Forelimb muscle (tissue), 1 donor: ENCODE results near the gene CRKL. TPM values are rescaled to one million over a fixed set of nuclear protein-coding genes. Genes with fewer than 3 reads are reported as not detected.
A peak's percentile ranks its signal among the peaks of the same experiment; 100 is the strongest.
"Not testable (repeated sequence)": the region's sequence is repeated elsewhere in the genome, so short reads cannot be mapped to it uniquely, and the experiment has no call there.

Experiments used
- DNase-seq: peaks from one replicate; pipeline ENCODE4 v3.0.0-alpha.2; 2013; ENCODE audit warnings: low read depth
- polyA plus RNA-seq: library from polyadenylated mRNA; unstranded; fragments of 120-200 nt; gene quantifications from one replicate; pipeline ENCODE4 v1.2.1, GENCODE V29; 2013; ENCODE audit not compliant: insufficient read length

Gene CRKL, protein sequence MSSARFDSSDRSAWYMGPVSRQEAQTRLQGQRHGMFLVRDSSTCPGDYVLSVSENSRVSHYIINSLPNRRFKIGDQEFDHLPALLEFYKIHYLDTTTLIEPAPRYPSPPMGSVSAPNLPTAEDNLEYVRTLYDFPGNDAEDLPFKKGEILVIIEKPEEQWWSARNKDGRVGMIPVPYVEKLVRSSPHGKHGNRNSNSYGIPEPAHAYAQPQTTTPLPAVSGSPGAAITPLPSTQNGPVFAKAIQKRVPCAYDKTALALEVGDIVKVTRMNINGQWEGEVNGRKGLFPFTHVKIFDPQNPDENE
- polyA plus RNA-seq = 41.5 TPM

DNA sequence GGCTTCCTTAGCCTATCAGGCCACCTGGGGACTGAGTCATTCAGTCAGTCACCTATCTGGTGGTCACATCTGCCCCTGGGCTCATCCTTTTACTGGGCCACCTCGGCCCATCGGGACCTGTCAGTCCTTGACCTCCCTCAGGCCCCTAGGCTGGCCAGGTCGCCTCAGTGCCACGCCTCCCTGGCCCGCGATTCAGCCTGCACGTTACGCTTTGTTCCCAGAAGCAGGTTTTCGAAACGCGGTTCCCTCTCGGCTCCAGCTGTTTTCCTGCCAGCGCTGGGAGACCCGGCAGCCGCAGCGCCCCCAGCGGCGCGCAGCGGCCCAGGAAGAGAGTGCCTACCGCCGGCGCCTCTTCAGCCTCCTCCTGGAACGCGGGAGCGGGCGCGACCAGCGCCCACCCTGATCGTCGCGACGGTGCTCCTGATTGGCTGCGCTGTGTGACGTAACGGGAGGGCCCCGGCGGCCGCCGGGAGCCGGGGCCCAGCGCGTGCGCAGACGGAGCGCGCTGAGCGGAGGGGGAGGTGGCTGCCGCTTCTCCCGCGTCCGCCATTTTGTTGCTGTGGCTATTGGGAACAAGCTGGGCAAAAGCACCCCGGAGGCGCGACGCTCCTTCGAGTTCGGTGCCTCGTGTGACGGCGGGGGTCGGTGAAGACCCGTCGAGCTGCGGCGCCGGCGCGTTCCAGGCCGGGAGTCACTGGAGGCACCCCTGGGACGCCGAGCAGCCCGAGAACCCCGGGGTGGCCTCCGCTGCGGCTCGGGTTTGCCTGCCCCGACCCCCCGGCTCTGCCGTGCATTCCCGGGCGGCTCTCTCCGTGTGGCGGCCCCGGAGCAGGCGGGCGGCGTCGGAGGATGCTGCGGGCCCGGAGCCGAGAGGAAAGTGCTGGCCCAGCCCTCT is at the start of gene CRKL:
CRKL (plus strand) TSS at position 492 of the 895 bp plus-strand sequence. CDS start 528 bp downstream, outside the sequence.
- peak; percentile 97 for DNase-seq

DNA sequence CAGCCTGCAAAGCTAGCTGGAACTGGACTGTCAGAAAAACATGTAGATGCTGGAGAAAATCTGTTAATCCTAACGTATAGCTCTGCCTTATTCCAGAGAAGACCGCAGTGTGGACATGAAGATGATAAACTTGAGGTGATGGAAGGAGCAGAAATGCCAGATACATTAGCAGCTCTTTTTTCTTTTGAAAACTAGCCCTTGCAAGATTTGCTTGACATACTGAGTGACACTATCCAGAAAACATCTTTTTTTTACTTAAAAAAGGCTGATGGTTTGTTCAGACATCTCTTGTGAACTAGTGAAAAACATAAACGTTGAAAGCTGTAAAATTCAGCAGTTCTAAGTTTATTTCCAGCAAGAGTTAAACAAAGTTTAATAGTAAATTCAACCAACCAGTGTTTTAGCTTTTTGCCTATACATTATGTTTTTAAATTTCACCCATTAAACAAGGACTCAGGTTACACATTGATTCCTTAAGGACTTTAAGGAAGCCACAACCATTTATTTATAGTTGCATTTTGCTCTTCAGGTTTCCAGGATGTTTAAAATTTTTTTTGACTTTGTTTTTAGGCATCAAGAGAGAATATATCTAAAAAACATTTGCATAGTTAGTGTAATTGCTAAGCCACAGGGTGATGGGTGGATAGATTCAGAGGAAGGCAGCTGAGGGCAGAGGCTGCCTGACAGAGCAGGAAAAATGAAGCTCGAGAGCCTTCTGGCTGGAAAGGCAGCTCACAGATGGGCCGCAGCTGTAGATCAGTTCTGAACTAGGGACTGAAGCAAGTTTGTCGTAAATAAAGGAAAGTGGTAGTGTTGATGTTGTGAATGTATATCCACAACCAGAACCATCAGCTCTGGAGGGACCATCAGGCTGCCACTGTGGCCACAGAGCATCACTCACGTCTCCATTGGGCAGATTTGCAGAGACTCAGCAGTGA is 48.9 kb upstream of the CRKL start:
- DNase-seq = no peak

DNA sequence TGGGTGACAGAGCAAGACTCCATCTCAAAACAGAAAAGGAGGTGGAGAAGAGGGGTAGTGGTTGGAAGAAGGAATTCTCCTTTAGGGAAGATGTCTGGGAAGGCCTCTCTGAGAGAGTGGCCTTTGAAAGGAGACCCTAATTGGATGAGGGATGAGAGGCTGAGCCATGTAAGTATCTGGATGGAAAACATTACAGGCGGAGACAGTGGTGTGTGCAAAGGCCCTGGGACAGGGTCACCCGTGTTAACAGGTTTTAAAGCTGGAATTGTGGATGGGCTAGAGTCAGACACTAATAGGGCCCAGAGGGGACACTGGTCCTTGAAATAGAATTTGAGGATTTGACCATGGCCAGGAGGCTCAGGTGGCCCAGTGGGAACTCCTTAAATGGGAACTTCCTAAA is 48.0 kb upstream of the CRKL start:
- DNase-seq = no peak

DNA sequence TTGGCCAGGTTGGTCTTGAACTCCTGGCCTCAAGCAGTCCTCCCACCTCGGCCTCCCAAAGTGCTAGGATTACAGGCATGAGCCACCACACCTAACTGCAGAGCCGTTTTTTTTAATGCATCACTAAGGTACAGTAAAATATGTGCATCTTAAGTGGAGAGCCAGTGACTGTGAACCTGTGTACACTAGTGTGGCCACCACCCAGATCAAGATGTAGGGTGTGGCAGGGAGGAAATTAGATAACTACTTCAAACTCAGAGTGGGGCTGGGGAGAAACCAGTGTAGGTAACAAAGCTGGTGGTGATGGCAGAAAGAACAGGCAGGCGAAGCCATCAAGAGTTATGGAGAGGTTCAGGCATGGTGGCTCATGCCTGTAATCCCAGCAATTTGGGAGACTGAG is 44.0 kb upstream of the CRKL start:
- no peak for DNase-seq

DNA sequence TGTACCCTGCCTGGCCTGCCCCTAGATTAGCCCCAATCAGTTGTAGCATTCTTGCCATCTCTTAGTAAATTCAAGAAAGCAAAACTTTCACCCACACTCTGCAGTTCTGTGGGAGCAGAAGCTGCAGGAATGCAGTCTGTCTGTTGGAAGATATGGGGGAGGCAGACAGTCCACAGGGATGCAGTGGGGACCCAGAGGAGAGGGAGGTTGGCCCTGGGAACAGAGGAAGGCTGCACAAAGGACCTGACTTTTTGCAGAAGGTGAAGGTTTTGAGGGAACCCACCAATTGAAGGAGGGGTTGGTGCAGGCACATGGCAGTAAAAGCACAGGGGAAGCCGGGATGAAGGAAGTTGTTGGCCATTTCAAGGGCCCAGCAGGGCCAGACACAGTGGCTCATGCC is 41.9 kb upstream of the CRKL start:
- no peak for DNase-seq

DNA sequence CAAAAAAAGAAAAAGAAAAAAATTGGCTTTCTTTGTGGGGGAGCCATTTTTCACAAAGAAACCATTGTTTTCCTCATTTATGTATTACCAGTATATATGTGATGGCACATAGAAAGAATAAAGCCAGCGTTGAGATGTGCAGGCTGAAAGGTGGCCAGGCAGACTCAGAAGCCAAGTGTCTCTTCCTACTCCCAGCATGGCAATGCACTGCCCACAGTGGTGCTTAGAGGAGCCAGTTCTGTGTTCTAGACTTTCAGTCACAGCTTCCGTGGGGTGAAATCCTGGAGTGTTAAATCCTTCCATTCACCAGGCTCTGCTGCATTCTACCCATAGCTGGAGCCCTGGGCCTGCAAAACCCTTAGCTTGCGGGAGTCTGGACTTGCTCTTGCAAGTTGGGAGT is 39.5 kb upstream of the CRKL start:
- DNase-seq = no peak

DNA sequence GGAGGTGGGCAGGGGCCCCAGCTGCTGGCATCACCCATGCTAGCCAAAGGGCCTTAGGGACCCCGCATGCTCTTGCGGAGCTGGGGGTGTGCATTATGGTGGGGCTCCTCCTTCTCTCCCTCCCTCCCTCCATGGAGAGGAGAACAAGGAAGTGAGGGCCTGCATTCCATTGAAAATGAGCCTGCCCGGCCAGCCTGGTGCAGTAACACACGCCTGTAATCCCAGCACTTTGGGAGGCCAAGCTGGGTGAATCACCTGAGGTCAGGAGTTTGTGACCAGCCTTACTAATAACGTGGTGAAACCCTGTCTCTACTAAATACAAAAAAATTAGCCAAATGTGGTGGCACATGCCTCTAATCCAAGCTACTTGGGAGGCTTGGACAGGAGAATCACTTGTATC is 36.0 kb upstream of the CRKL start:
- no peak for DNase-seq

DNA sequence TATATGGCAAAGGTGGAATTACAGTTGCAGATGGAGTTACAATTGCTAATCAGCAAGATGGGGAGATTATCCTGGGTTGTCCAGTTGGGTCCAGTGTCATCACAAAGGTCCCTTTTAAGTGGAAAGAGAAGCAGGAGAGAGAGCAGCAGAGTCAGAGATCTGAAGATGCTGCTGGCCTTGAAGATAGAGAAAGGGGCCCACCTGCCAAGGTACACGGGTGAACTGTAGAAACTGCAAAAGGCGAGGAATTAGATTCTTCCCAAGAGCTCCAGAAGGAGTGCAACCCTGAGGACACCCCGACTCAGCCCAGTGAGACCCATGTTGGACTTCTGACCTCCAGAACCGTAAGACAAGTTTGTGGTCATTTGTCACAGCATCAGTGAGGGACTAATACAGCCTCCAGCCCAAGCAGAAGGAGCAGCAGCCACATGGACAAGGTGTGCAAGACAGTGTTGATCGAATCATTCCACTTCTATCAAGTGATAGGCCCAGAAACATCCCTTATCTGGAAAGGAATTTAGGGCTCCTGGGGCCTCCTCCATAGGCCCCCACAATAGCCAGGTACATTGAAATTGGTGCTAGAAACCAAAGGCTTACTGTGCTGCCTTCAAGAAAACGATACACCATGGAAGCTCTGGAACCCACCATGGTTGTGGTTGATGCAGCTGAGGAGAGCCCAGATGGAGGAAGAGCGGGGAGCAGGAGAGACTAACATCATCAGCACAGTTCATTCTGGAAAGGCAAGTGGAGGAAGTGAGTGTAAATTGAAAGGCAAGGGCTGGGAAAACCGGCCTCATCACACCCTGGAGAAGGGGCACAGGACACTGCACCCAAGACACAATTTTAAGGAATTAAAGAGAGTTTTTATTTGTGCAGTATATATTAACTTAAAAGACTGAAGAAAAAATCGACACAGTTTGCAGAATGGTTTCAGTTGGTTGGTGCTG is 35.1 kb upstream of the CRKL start:
- DNase-seq = no peak

DNA sequence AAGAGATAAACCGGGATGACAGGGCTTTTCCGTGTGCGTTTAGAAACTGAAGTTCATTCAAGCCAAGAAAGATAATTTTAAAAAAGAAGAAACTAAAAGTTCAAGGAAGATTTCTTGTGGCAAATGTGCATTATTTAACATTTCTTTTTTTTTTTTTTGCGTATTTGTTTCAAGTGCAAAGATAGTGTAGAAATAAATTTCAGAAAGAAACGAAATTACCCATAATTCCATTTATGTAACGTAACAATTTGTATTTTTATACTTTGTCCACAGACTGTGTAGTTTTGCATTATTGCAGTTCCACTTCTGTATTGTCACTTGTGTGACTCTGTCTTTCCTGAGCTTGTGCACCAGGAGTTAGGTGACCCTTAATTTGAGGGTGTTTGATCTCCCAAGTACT is 34.4 kb upstream of the CRKL start:
- DNase-seq = no peak

DNA sequence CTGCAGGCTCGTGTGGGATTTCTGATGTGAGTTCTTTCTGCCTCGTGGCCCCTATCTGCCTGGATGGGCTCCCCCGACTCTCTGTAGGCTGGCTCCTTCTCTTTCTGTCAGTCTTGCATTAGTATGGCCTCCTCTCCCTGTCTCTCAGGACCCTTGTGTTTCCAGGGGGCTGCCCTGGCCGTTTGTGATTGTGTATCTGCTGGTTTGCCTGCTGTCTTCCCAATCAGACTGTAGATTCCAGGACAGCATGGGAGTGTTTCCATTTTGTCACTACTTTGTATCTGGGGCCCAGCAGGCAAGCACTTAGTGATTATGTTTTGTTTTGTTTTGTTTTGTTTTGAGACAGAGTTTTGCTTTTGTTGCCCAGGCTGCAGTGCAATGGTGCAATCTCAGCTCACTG is 32.8 kb upstream of the CRKL start:
- no peak for DNase-seq

DNA sequence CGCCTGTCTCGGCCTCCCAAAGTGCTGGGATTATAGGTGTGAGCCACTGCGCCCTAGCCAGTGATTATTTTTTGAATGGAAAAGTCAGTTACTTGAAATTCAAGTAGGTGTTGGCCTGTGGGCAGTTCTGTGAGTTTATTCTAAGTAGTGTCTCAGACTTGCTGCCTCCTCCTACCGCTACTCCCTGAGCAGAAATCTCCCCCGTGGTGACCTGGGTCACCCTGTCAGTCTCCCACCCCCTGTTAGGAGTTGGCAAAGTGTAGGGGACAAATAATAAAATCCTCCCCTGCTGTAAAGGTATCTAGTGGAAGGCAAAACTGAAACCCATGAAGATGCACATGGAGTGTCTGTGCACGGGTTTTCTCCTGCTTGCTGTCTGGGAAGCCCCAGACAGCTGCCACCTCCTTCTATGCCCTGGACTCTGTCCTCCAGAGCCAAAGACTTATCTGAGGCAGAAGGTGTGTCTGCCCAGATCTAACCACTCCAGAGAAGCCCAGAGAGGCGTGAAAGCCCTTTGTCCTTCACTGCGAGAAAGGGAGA is 32.1 kb upstream of the CRKL start:
- DNase-seq = no peak

DNA sequence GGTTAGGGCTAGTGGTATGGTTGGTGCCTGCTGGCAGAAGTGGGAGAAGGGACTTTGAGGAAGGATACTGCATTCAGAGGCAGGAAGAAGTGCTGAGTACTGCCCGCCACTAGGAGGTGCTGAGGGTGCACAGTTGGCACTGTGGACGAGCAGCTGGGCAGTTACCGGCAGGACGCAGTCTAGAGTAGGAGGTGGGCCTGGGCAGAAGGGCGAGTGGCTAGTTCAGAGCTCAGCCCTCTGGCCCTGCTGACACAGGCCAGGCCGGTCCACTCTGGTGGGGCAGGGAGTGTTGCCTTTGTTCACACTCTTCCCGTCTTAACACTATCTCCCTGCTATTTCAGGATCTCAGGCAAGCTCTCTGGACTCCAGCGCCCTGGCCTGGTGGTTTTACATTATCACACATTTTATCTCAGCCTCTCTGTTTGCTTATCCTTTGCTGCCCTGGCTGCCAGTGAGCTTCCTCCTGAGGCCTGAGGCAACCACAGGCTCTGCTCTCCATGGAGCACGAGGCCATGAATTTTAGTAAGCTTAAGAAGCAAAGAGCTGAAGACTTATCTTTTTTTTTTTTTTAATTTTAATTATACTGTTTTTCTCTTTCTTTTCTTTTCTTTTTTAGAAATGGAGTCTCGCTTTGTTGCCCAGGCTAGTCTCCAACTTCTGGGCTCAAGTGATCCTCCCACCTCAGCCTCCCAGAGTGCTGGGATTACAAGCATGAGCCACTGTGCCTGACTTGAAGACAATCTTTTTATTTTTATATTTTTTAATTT is 31.5 kb upstream of the CRKL start:
- no peak for DNase-seq

DNA sequence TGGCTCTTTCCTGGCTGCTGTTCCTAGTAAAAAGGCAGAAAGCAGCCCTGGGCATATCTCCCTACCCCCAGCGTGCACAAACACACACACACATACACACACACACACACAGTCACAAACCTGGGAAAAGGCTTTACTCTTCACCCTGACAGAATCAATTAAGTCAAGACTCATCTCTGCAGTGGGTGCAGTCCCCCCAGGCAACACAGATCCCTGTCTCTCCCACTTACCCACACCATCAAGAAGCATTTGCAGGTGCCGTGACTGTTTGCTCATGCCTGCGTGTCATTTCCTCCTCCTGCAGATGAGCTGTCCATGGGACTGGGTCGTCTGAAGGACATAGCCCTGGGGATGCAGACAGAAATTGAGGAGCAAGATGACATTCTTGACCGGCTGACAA is 29.8 kb upstream of the CRKL start:
- no peak for DNase-seq

DNA sequence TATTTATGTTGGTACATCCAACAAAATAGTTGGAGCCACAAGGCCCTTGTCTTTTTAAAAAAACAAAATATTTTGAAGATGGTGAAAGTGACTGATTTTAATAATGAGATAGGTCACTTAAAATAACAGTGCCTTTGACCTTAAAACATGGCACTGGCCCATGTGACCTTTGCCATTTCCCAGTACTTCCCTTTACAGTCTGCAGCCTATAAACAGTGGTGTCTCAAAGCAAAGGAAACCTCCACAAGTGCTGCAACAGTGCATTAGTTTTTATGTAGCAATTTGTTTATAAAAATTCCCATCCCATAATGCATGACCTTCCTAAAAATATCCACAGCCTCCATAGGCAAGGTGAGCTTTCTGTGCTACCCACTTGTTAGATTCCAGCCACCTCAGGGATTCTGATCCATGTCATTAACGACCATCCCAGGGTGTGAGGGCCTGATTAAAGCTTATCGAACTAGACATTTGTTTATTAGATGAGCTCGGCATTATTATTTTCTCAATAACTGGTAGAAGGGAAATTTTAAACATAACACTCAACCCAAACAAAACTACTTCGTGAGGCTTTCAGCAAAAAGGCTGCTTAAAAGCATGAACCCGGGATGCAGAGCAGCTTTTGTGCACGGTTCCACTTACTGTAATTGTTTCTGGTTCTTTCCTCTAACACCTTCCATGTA is 28.0 kb upstream of the CRKL start:
- DNase-seq = no peak

DNA sequence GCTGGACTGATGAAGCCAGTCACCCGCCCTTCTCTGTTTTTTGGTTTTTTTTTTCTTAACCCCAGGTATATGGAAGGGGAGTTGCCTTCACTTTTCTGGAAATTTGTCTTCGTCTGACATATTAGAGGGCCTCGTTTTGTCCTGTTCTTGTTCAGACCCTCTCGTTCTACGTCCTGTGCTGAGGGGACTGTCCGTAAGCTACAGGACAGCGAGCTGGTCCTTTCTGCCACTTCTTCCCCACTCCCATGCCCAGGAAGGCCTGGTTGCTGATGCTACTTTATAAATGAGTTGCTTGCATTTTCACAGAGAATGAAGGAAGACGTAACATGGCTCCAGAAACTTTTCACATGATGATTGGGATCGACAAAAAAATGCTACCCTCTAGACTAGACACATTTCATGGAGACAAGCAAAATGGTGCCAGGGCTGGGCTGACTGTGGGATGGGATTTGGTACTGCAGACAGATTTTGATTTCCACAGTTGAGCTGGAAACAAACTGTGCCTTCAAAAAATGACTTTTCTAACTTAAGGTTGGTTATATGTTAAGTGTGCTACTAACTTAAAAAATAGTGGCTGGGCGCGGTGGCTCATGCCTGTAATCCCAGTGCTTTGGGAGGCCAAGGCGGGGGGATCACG is 27.2 kb upstream of the CRKL start:
- no peak for DNase-seq

DNA sequence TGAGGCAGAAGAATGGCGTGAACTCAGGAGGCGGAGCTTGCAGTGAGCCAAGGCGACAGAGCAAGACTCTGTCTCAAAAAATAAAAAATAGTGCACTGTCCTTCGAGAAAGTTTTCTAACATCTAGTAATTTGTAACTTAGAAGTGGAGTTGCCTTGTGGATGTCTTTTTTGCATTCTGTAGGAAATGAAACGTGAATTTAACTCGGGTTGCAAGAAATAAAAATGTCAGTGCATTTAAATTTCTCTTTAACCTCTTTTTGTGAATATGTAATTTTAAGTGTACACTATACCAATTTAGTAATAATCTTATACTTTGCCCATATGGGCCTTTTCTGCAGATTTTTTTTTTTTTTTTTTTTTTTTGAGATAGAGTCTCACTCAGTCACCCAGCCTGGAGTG is 26.2 kb upstream of the CRKL start:
- no peak for DNase-seq

DNA sequence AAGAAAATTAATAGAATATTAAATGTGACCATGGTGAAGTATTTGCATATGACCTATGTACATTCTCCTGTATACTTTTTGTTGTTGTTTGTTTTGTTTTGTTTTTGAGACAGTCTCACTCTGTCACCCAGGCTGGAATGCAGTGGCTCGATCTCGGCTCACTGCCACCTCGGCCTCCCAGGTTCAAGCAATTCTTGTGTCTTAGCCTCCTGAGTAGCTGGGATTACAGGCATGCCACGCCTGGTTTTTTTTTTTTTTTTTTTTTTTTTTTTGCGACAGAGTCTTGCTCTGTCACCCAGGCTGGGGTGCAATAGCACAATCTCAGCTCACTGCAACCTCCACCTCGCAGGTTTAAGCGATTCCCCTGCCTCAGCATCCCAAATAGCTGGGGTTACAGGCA is 19.5 kb upstream of the CRKL start:
- not testable (repeated sequence) for DNase-seq

DNA sequence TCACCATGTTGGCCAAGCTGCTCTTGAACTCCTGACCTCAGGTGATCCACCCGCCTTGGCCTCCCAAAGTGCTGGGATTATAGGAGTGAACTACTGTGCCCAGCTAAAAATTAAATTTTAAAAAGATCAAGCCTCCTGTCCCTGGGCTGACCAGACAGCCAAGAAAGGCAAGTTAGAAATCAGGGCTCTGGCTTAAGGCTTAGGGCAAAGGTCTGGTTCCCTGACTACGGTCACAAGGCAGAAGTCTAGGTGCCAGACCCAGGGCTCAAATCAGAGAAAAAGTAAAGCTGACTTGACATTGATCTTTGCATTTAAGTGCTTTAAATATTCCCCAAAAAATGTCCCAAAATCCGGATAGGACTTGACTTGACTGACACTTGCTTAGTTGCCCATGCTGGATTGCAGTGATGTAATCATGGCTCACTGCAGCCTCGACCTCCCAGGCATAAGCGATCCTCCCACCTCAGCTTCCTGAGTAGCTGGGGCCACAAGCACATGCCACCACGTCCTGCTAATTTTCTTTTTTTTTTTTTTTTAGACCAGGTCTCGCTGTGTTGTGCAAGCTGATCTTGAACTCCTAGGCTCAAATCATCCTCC is 17.3 kb upstream of the CRKL start:
- no peak for DNase-seq
